Neural progenitor cell (in vitro differentiated cells): Measurements from ENCODE around the gene KIF22. TPM values are rescaled to one million over a fixed set of nuclear protein-coding genes. Genes with fewer than 3 reads are reported as not detected.
"Not testable (repeated sequence)": the region's sequence is repeated elsewhere in the genome, so short reads cannot be mapped to it uniquely, and the experiment has no call there.

ENCODE experiments used
- DNase-seq: peaks from one replicate; pipeline ENCODE4 v3.0.0-alpha.2; 2016; ENCODE audit warnings: low spot score
- H2AFZ ChIP-seq: fragments of 200-600 bp; sonication (generic); replicated peaks from 2 replicates; pipeline ENCODE4 v1.6.1; 2016; ENCODE audit warnings: antibody characterized with exemption
- H3F3A ChIP-seq: fragments of 200-600 bp; sonication (generic); 2 replicates; pipeline ENCODE4 v1.6.1; 2016; ENCODE audit warnings: antibody characterized with exemption, low read depth
- H3K27ac ChIP-seq: fragments of 200-600 bp; sonication (generic); 2 replicates; pipeline ENCODE4 v1.5.1; 2016; ENCODE audit warnings: mild to moderate bottlenecking
- H3K27me3 ChIP-seq: fragments of 200-600 bp; sonication (generic); 2 replicates; pipeline ENCODE4 v1.6.1; 2016; ENCODE audit warnings: mild to moderate bottlenecking, moderate library complexity
- H3K36me3 ChIP-seq: fragments of 200-600 bp; sonication (generic); 2 replicates; pipeline ENCODE4 v1.5.1; 2016
- H3K4me1 ChIP-seq: fragments of 200-600 bp; sonication (generic); 2 replicates; pipeline ENCODE4 v1.6.1; 2016; ENCODE audit warnings: mixed run types
- H3K4me2 ChIP-seq: fragments of 200-600 bp; sonication (generic); 2 replicates; pipeline ENCODE4 v1.6.1; 2016
- H3K4me3 ChIP-seq: fragments of 200-600 bp; sonication (generic); 2 replicates; pipeline ENCODE4 v1.5.1; 2016
- H3K79me2 ChIP-seq: fragments of 200-600 bp; sonication (generic); 2 replicates; pipeline ENCODE4 v1.6.1; 2016; ENCODE audit warnings: low read depth
- H3K9ac ChIP-seq: fragments of 200-600 bp; sonication (generic); 2 replicates; pipeline ENCODE4 v1.6.1; 2016
- H3K9me3 ChIP-seq: fragments of 200-600 bp; sonication (generic); 2 replicates; pipeline ENCODE4 v1.5.1; 2016; ENCODE audit warnings: low read depth
- H4K20me1 ChIP-seq: fragments of 200-600 bp; sonication (generic); 2 replicates; pipeline ENCODE4 v1.6.1; 2016; ENCODE audit warnings: low read depth
- H3K27ac Mint-ChIP-seq: 3 replicates; pipeline ENCODE4 v1.8.0; 2021; ENCODE audit warnings: mixed read lengths
- H3K27me3 Mint-ChIP-seq: 2 replicates; pipeline ENCODE4 v1.8.0; 2022; ENCODE audit warnings: low read depth, mild to moderate bottlenecking, inconsistent platforms, moderate library complexity, mixed read lengths; ENCODE audit not compliant: insufficient read depth
- H3K36me3 Mint-ChIP-seq: 3 replicates; pipeline ENCODE4 v1.8.0; 2021; ENCODE audit warnings: mixed read lengths
- H3K4me1 Mint-ChIP-seq: 3 replicates; pipeline ENCODE4 v1.8.0; 2021; ENCODE audit warnings: mixed read lengths
- H3K4me3 Mint-ChIP-seq: 3 replicates; pipeline ENCODE4 v1.8.0; 2021; ENCODE audit warnings: mild to moderate bottlenecking, moderate library complexity, mixed read lengths
- H3K9me3 Mint-ChIP-seq: 3 replicates; pipeline ENCODE4 v1.8.0; 2020; ENCODE audit warnings: mixed read lengths
- EZH2 ChIP-seq: fragments of 200-600 bp; sonication (generic); IDR thresholded peaks from 2 replicates; pipeline ENCODE4 v1.6.1; 2017; ENCODE audit warnings: antibody characterized with exemption, mild to moderate bottlenecking, moderate library complexity
- EZH2phosphoT487 ChIP-seq: fragments of 200-600 bp; sonication (generic); IDR thresholded peaks from 2 replicates; pipeline ENCODE4 v1.6.1; 2017; ENCODE audit warnings: antibody characterized with exemption
- total RNA-seq: library from RNA; depleted of rRNA; stranded (reverse); fragments of >200 nt; gene quantifications from 2 replicates; pipeline ENCODE4 v1.2.3, GENCODE V29; 2015; ENCODE audit warnings: low replicate concordance
- TF ChIP-seq, protein P1 (sequence below): fragments of 200-600 bp; sonication (generic); IDR thresholded peaks from 2 replicates; pipeline ENCODE4 v1.5.1; 2017; ENCODE audit warnings: antibody characterized with exemption, mild to moderate bottlenecking

KIF22 gene
- total RNA-seq, 1 donor from 2014 or later = 173 TPM

DNA sequence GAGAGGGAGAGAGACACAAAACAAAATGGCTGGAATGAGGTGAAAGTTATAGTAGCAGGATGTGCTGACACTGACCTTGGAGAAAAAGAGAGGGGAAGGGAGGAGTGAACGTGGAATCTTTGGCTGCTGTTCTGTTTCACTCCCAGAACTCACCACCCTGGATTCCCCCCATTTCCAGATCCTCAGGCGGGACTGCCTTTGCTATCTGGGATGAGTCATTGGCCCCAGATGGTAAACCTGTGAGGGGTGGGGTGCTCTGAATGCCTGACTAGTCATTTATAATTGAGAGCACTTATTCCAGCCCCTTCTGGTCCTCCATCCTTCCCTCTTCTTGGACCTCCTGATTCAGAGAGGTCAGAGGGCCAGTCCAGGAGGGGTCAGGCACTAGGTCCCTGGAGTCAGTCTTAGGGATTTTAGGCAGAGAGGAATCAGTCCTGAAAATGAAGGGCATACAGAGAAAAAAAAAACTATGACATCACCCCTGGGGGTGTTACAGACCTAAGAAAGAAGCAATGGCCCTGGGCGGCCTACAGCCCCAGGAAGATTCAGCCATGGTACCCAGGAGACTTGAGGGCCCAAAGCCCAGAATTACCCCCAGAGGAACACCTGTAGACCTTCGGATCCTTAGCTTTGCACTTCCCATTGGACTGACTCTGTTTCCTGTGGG is 14.7 kb upstream of the KIF22 start:
- Histone ChIP-seq H3K36me3 (no peaks in the 10 kb centered on the region), H4K20me1 (no peaks in the 10 kb centered on the region), H2AFZ (no peak overlapping the region), H3K4me3 (no peak overlapping the region), H3K9me3 (no peaks in the 10 kb centered on the region), H3K9ac (no peak overlapping the region), H3F3A (no peaks in the 10 kb centered on the region), H3K4me1 (no peaks in the 10 kb centered on the region), H3K27ac (no peak overlapping the region), H3K27me3 (peaks cover 8% of the 10 kb centered on the region), H3K4me2 (no peak overlapping the region), H3K79me2 (no peaks in the 10 kb centered on the region)
- H3K4me1 Mint-ChIP-seq = peaks cover 10% of the 10 kb centered on the region
- H3K36me3 Mint-ChIP-seq = no peaks in the 10 kb centered on the region
- peak overlapping the region; percentile 1 for H3K27ac Mint-ChIP-seq
- peaks cover 8% of the 10 kb centered on the region for H3K27me3 Mint-ChIP-seq
- no peak overlapping the region for H3K4me3 Mint-ChIP-seq
- H3K9me3 Mint-ChIP-seq = no peaks in the 10 kb centered on the region
- no peak for DNase-seq
- TF ChIP-seq, protein P1, sequence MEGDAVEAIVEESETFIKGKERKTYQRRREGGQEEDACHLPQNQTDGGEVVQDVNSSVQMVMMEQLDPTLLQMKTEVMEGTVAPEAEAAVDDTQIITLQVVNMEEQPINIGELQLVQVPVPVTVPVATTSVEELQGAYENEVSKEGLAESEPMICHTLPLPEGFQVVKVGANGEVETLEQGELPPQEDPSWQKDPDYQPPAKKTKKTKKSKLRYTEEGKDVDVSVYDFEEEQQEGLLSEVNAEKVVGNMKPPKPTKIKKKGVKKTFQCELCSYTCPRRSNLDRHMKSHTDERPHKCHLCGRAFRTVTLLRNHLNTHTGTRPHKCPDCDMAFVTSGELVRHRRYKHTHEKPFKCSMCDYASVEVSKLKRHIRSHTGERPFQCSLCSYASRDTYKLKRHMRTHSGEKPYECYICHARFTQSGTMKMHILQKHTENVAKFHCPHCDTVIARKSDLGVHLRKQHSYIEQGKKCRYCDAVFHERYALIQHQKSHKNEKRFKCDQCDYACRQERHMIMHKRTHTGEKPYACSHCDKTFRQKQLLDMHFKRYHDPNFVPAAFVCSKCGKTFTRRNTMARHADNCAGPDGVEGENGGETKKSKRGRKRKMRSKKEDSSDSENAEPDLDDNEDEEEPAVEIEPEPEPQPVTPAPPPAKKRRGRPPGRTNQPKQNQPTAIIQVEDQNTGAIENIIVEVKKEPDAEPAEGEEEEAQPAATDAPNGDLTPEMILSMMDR = no peak
- TF ChIP-seq EZH2 = no peak
- no peak for TF ChIP-seq EZH2phosphoT487

DNA sequence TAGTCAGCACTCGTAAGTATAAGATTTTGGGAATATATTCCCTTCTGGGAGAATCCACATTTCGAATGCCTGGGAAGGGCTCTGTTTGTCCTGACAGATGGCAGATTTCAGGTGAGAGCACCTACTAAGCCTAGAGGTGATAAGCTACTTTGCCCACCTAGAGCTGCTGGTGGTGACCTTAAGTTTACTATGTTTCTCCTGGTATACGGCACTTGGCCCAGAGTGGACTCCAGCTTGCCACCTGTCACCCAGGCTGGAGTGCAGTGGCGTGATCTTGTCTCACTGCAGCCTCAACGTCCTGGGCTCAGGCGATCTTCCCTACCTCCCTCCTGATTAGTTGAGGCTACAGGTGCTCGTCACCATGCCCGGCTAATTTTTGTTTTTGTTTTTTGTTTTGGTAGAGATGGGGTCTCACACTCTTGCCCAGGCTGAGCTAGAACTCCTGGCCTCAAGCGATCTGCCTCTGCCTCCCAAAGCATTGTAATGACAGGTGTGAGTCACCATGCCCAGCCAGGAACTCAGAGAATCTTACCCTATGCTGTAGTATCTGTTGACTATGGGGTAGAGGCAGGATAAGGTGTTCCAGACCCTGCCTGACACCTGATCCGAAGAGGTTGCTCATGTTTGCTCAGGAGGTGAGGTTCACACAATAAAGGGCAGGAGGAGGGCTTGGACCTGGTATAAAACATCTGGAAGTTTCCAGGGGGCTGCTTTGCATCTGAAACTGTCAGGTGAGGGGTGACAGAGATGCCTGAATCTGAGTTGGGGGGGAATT is 12.8 kb upstream of the KIF22 start, which contains the start of gene ZG16:
Gene ZG16, plus strand, starts transcription at position 681 of the 775 bp plus-strand sequence. CDS start 1,011 bp downstream, outside the sequence.
- TF ChIP-seq EZH2phosphoT487 (no peak), EZH2 (no peak)
- TF ChIP-seq, protein P1 = no peak
- H3K9ac ChIP-seq = no peak within 1 kb of the TSS
- Mint-ChIP-seq H3K4me1 (peaks cover 10% of the 10 kb centered on the region), H3K9me3 (no peaks in the 10 kb centered on the region), H3K4me3 (no peak within 1 kb of the TSS), H3K27me3 (peaks cover 14% of the 10 kb centered on the region), H3K36me3 (no peaks in the 10 kb centered on the region), H3K27ac (no peak within 1 kb of the TSS)
- no peak within 1 kb of the TSS for H3K4me3 ChIP-seq
- no peaks in the 10 kb centered on the region for H3F3A ChIP-seq
- H3K4me2 ChIP-seq = no peak within 1 kb of the TSS
- no peaks in the 10 kb centered on the region for H3K9me3 ChIP-seq
- H4K20me1 ChIP-seq = no peaks in the 10 kb centered on the region
- H2AFZ ChIP-seq = no peak within 1 kb of the TSS
- H3K79me2 ChIP-seq = no peaks in the 10 kb centered on the region
- H3K4me1 ChIP-seq = no peaks in the 10 kb centered on the region
- no peak for DNase-seq
- peaks cover 8% of the 10 kb centered on the region for H3K27me3 ChIP-seq
- H3K36me3 ChIP-seq = no peaks in the 10 kb centered on the region
- no peak within 1 kb of the TSS for H3K27ac ChIP-seq

DNA sequence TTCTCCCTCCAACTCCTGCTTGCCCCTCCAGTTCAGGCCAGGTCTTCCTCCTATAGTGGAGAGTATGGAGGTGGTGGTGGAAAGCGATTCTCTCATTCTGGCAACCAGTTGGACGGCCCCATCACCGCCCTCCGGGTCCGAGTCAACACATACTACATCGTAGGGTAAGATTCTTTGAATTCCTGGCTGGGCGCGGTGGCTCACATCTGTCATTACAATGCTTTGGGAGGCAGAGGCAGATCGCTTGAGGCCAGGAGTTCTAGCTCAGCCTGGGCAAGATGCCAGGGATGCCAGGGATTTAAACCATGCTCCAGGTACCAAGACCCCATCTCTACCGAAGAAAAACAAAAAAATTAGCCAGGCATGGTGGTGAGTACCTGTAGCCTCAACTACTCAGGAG is 11.1 kb upstream of the KIF22 start:
- no peak overlapping the region for H3K4me3 Mint-ChIP-seq
- Histone ChIP-seq H3K4me1 (no peaks in the 10 kb centered on the region), H2AFZ (no peak overlapping the region), H3K4me2 (no peak overlapping the region), H3F3A (no peaks in the 10 kb centered on the region), H3K27ac (no peak overlapping the region), H4K20me1 (no peaks in the 10 kb centered on the region), H3K9ac (no peak overlapping the region), H3K27me3 (peaks cover 8% of the 10 kb centered on the region), H3K79me2 (no peaks in the 10 kb centered on the region), H3K4me3 (no peak overlapping the region), H3K9me3 (no peaks in the 10 kb centered on the region), H3K36me3 (no peaks in the 10 kb centered on the region)
- H3K27ac Mint-ChIP-seq = no peak overlapping the region
- DNase-seq = no peak
- no peaks in the 10 kb centered on the region for H3K9me3 Mint-ChIP-seq
- no peak for TF ChIP-seq EZH2
- TF ChIP-seq EZH2phosphoT487 = no peak
- peaks cover 12% of the 10 kb centered on the region for H3K27me3 Mint-ChIP-seq
- peaks cover 14% of the 10 kb centered on the region for H3K4me1 Mint-ChIP-seq
- H3K36me3 Mint-ChIP-seq = no peaks in the 10 kb centered on the region

DNA sequence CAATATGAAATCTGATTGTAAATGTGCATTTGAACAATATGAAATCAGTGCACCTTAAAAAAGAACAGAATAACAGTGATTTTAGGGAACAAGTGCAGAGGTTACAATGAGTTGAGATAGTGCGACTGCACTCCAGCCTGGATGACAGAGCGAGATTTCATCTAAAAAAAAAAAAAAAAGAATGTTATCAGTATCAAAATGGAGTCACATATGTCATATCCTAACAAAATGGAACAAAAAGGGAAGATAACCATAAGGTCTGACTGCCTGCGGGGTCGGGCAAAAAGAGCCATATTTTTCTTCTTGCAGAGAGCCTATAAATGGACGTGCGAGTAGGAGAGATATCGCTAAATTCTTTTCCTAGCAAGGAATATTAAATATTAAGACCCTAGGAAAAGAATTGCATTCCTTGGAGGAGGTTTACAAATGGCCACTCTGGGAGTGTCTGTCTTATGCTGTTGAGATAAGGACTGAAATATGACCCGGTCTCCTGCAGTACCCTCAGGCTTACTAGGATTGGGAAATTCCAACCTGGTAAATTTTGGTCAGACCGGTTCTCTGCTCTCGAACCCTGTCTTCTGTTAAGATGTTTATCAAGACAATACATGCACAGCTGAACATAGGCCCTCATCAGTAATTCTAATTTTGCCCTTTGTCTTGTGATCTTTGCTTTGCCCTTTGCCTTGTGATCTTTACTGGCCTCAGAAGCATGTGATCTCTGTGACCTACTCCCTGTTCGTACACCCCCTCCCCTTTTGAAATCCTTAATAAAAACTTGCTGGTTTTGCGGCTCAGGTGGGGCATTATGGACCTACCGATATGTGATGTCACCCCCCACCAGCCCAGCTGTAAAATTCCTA is 7.2 kb upstream of the KIF22 start:
- not testable (repeated sequence) for H3K4me2 ChIP-seq, H3K79me2 ChIP-seq, H3K36me3 Mint-ChIP-seq, H3K36me3 ChIP-seq, H2AFZ ChIP-seq, H3K9me3 ChIP-seq, H3K4me1 ChIP-seq, H3K9me3 Mint-ChIP-seq, H3K4me3 ChIP-seq, H3F3A ChIP-seq, H4K20me1 ChIP-seq, H3K27me3 ChIP-seq, DNase-seq, H3K9ac ChIP-seq, H3K27ac ChIP-seq, H3K27ac Mint-ChIP-seq, H3K4me3 Mint-ChIP-seq
- Mint-ChIP-seq H3K4me1 (peaks cover 12% of the 10 kb centered on the region), H3K27me3 (peaks cover 13% of the 10 kb centered on the region)
